GM12878 (cell line): ENCODE data around the gene CD3D. TPM values are rescaled to one million over a fixed set of nuclear protein-coding genes. Genes with fewer than 3 reads are reported as not detected.

Experiments used
- ATAC-seq: fragments of 200-7000 bp; cut with Tn5 transposase; 3 replicates; pipeline ENCODE4 v1.9.1; 2020; ENCODE audit warnings: mild to moderate bottlenecking, moderate library complexity
- BruUV-seq: library from RNA; stranded (reverse); fragments of 400-500 nt; replicated peaks from 2 replicates; lab custom pipeline; 2021; lab: Mats Ljungman, UMichigan
- CTCF ChIA-PET: fragments of 300-600 bp; sonication (Branson Sonifier 250); formaldehyde crosslinking; extraction: SDS; loops from one replicate; lab custom pipeline; 2021; ENCODE audit warnings: inconsistent platforms; lab: Yijun Ruan, JAX
- POLR2A ChIA-PET: fragments of 350-600 bp; formaldehyde crosslinking; extraction: SDS; loops from one replicate; lab custom pipeline; 2021; ENCODE audit warnings: inconsistent platforms; lab: Charles Lee
- RAD21 ChIA-PET: fragments of 300-600 bp; sonication (Branson Sonifier 250); formaldehyde crosslinking; loops from one replicate; lab custom pipeline; 2023; ENCODE audit warnings: antibody characterized with exemption; ENCODE audit not compliant: unreplicated experiment; lab: Charles Lee
- SMC1A ChIA-PET: fragments of 300-600 bp; sonication (Branson Sonifier 250); formaldehyde crosslinking; loops from one replicate; lab custom pipeline; 2023; ENCODE audit not compliant: unreplicated experiment, uncharacterized antibody; lab: Charles Lee
- DNase-seq: peaks from one replicate; pipeline ENCODE4 v3.0.0-alpha.2; 2011; ENCODE audit warnings: low read depth, low spot score
- FAIRE-seq: peaks from 3 replicates; lab custom pipeline; 2011; peaks lifted over from hg19 to GRCh38; lab: Jason Lieb, UNC
- H2AFZ ChIP-seq: 2 replicates; pipeline ENCODE4 v1.6.0; 2011; ENCODE audit warnings: low read depth, low read length, control low read depth; ENCODE audit not compliant: control insufficient read depth
- H3K27ac ChIP-seq: 2 replicates; pipeline ENCODE4 v1.5.1; 2011; ENCODE audit warnings: control low read depth; ENCODE audit not compliant: control insufficient read depth, insufficient read depth
- H3K27me3 ChIP-seq, 2 experiments: replicated peaks in 1 of 2; 2 replicates each; pipeline versions ENCODE4 v1.6.0 to v1.6.1; 2011; ENCODE audit warnings: low read length in 1 of 2; ENCODE audit not compliant: control insufficient read depth in 2 of 2, insufficient read depth in 2 of 2
- H3K36me3 ChIP-seq, 2 experiments: 2 replicates each; pipeline ENCODE4 v1.5.1; 2011; ENCODE audit warnings: low read length in 1 of 2; ENCODE audit not compliant: control insufficient read depth in 2 of 2, insufficient read depth in 2 of 2
- H3K4me1 ChIP-seq: 2 replicates; pipeline ENCODE4 v1.6.1; 2011; ENCODE audit warnings: mild to moderate bottlenecking, low read length, moderate library complexity, mixed read lengths; ENCODE audit not compliant: control insufficient read depth, insufficient read depth
- H3K4me2 ChIP-seq: 2 replicates; pipeline ENCODE4 v1.6.0; 2011; ENCODE audit warnings: control low read depth; ENCODE audit not compliant: control insufficient read depth, insufficient read depth
- H3K4me3 ChIP-seq: fragments of 200-600 bp; sonication (generic); 2 replicates; pipeline ENCODE4 v1.5.1; 2016
- H3K79me2 ChIP-seq: 2 replicates; pipeline ENCODE4 v1.6.0; 2011; ENCODE audit warnings: low read length; ENCODE audit not compliant: control insufficient read depth, insufficient read depth
- H3K9ac ChIP-seq: 2 replicates; pipeline ENCODE4 v1.8.0; 2011; ENCODE audit warnings: low read length, control low read depth, mixed read lengths; ENCODE audit not compliant: control insufficient read depth, insufficient read depth
- H3K9me3 ChIP-seq: replicated peaks from 3 replicates; pipeline ENCODE4 v1.5.1; 2011; ENCODE audit warnings: mild to moderate bottlenecking, low read length; ENCODE audit not compliant: control insufficient read depth, insufficient read depth
- H4K20me1 ChIP-seq: 2 replicates; pipeline ENCODE4 v1.6.0; 2011; ENCODE audit not compliant: control insufficient read depth, insufficient read depth
- ATF3 ChIP-seq: IDR thresholded peaks from 2 replicates; pipeline ENCODE4 v1.6.1; 2011; ENCODE audit warnings: low read depth, mild to moderate bottlenecking, low read length, moderate library complexity, borderline replicate concordance; ENCODE audit errors: extremely low read depth
- BRCA1 ChIP-seq: IDR thresholded peaks from 2 replicates; pipeline ENCODE4 v1.6.1; 2011; ENCODE audit warnings: low read depth, low read length, improper control_type of control experiment
- CBX5 ChIP-seq: sonication (generic); IDR thresholded peaks from 2 replicates; pipeline ENCODE4 v1.6.1; 2016; ENCODE audit warnings: low read depth, moderate library complexity, mild to moderate bottlenecking, inconsistent platforms
- EED ChIP-seq: sonication (generic); IDR thresholded peaks from 2 replicates; pipeline ENCODE4 v1.6.1; 2016; ENCODE audit warnings: antibody characterized with exemption, low read depth
- IKZF2 ChIP-seq, 2 experiments: fragments of 450-650 bp; IDR thresholded peaks; 2 replicates each; pipeline ENCODE4 v1.6.1; 2017; ENCODE audit warnings: mild to moderate bottlenecking in 2 of 2, moderate library complexity in 2 of 2
- KAT2A ChIP-seq: conservative IDR thresholded peaks from 2 replicates; pipeline ENCODE4 v1.6.1; 2011; ENCODE audit warnings: low read depth, low read length; ENCODE audit not compliant: control insufficient read depth
- MTA2 ChIP-seq: fragments of 450-650 bp; IDR thresholded peaks from 2 replicates; pipeline ENCODE4 v1.6.1; 2016; ENCODE audit warnings: low read depth, mild to moderate bottlenecking, moderate library complexity
- PBX3 ChIP-seq: IDR thresholded peaks from 2 replicates; pipeline ENCODE4 v1.6.1; 2011; ENCODE audit warnings: mild to moderate bottlenecking, low read depth, low read length, moderate library complexity; ENCODE audit not compliant: insufficient replicate concordance
- ZBED1 ChIP-seq: IDR thresholded peaks from 2 replicates; pipeline ENCODE4 v1.6.1; 2016; ENCODE audit warnings: borderline replicate concordance
- ZNF207 ChIP-seq: fragments of 450-650 bp; IDR thresholded peaks from 2 replicates; pipeline ENCODE4 v1.6.1; 2014; ENCODE audit warnings: antibody characterized with exemption, mild to moderate bottlenecking, borderline replicate concordance
- ZNF24 ChIP-seq: fragments of 450-650 bp; IDR thresholded peaks from 2 replicates; pipeline ENCODE4 v1.6.1; 2017; ENCODE audit warnings: antibody characterized with exemption, mild to moderate bottlenecking
- ZNF622 ChIP-seq: fragments of 450-650 bp; IDR thresholded peaks from 2 replicates; pipeline ENCODE4 v1.6.1; 2017; ENCODE audit warnings: mild to moderate bottlenecking, inconsistent platforms
- in situ Hi-C: fragments of 300-500 bp; cut with MboI; formaldehyde crosslinking; loops from 9 replicates; pipeline ENCODE4 v1.14.3; 2018; ENCODE audit warnings: mixed read lengths
- intact Hi-C: fragments of 100-400 bp; cut with micrococcal nuclease; formaldehyde crosslinking; loops from one replicate; pipeline ENCODE4 v1.14.2; 2022; ENCODE audit not compliant: unreplicated experiment
- polyA plus RNA-seq, 11 experiments: library from polyadenylated mRNA; depleted of rRNA in 4 of 11; unstranded in 6 of 11; stranded (reverse) in 5 of 11; fragments of >200 nt; fragmentation: Nextera tagmentation in 4 of 11; fragmentation: Illumina TruSeq in 1 of 11; extraction: Ambion mirVana in 4 of 11; extraction: Trizol in 1 of 11; gene quantifications; 1 replicate in 1 of 11; 2 replicates in 10 of 11; pipeline versions ENCODE4 v1.2.1 to v1.2.3, GENCODE V29; 2011 to 2016; ENCODE audit warnings: inconsistent platforms in 2 of 11, missing spikeins in 2 of 11, low read depth in 1 of 11
- total RNA-seq, 4 experiments: library from RNA; depleted of rRNA in 3 of 4; stranded (reverse); fragments of >200 nt in 3 of 4; fragmentation: Illumina TruSeq in 1 of 4; extraction: Trizol in 1 of 4; gene quantifications; 2 replicates each; pipeline versions ENCODE4 v1.2.1 to v1.2.3, GENCODE V29; 2013 to 2021
- TF ChIP-seq, protein P1 (sequence below): fragments of 450-650 bp; formaldehyde crosslinking; IDR thresholded peaks from 2 replicates; pipeline ENCODE4 v1.4.0; 2020; ENCODE audit warnings: mild to moderate bottlenecking, moderate library complexity
- TF ChIP-seq, protein P2 (sequence below): IDR thresholded peaks from 2 replicates; pipeline ENCODE4 v1.6.1; 2012; ENCODE audit warnings: mild to moderate bottlenecking, low read depth, low read length

CD3D gene
- total and polyA plus RNA-seq, 10 of the 15 experiments (the other 5 are each of a cell fraction or from before 2014, with no cell fraction given): 0.13 to 0.69 (median 0.29) TPM; not detected in 6

DNA sequence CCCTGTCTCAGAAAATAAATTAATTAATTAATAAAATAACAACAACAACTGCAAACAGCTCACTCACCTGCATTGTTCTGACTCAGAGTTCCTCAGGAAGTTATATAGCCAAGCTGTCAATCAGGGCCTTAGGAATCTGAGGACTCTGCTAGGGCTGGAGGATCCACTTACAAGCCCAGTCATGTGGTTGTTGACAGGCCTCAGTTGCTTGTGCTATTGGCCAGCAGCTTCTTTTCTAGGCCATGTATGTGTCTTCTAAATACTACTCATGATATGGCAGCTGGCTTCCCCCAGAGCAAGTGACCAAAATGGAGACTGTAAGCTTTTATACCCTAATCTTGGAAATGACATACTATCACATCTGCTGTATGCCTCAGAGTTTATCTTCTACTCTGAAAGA is 38.1 kb upstream of the CD3D start:
- FAIRE-seq (no peak), DNase-seq (no peak), ATAC-seq (no peak)
- SMC1A ChIA-PET: interaction anchor here (0.6 to 1.5 kb wide), 3 partner anchors 15 to 502 kb away, joined by 3 to 4 read pairs (median 3); no protein-coding TSS in a partner anchor
- H3K9me3 ChIP-seq: no peaks in the 10 kb centered on the region
- H3K4me3 ChIP-seq: no peak overlapping the region
- intact Hi-C loops: no loop called here
- no peak overlapping the region for H2AFZ ChIP-seq
- H3K4me1 ChIP-seq: no peaks in the 10 kb centered on the region
- H3K4me2 ChIP-seq: no peak overlapping the region
- in situ Hi-C loops: loop anchor here (25.0 kb wide), 1 partner anchor 107 kb away; no protein-coding TSS in a partner anchor
- POLR2A ChIA-PET: interaction anchor here (0.6 kb wide), 1 partner anchor 54 kb away, joined by 4 read pairs; no protein-coding TSS in a partner anchor
- RAD21 ChIA-PET: interaction anchor here (1.5 kb wide), 1 partner anchor 108 kb away, joined by 4 read pairs; no protein-coding TSS in a partner anchor
- H3K27me3 ChIP-seq: no peaks in the 10 kb centered on the region
- no peaks in the 10 kb centered on the region for H4K20me1 ChIP-seq
- no peaks in the 10 kb centered on the region for H3K79me2 ChIP-seq
- H3K36me3 ChIP-seq: peaks cover 7 to 34% of the 10 kb centered on the region in 2 experiments; a peak in 3 of 4 replicates
- CTCF ChIA-PET: interaction anchor here (0.8 to 3.2 kb wide), 2 partner anchors 108 to 210 kb away, joined by 3 to 15 read pairs; no protein-coding TSS in a partner anchor
- H3K9ac ChIP-seq: no peak overlapping the region
- H3K27ac ChIP-seq: no peak overlapping the region
- BruUV-seq: no TSS peak
- no peak for TF ChIP-seq BRCA1
- TF ChIP-seq, protein P1, sequence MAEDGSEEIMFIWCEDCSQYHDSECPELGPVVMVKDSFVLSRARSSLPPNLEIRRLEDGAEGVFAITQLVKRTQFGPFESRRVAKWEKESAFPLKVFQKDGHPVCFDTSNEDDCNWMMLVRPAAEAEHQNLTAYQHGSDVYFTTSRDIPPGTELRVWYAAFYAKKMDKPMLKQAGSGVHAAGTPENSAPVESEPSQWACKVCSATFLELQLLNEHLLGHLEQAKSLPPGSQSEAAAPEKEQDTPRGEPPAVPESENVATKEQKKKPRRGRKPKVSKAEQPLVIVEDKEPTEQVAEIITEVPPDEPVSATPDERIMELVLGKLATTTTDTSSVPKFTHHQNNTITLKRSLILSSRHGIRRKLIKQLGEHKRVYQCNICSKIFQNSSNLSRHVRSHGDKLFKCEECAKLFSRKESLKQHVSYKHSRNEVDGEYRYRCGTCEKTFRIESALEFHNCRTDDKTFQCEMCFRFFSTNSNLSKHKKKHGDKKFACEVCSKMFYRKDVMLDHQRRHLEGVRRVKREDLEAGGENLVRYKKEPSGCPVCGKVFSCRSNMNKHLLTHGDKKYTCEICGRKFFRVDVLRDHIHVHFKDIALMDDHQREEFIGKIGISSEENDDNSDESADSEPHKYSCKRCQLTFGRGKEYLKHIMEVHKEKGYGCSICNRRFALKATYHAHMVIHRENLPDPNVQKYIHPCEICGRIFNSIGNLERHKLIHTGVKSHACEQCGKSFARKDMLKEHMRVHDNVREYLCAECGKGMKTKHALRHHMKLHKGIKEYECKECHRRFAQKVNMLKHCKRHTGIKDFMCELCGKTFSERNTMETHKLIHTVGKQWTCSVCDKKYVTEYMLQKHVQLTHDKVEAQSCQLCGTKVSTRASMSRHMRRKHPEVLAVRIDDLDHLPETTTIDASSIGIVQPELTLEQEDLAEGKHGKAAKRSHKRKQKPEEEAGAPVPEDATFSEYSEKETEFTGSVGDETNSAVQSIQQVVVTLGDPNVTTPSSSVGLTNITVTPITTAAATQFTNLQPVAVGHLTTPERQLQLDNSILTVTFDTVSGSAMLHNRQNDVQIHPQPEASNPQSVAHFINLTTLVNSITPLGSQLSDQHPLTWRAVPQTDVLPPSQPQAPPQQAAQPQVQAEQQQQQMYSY (CRISPR knock-in tag): no peak
- no peak for TF ChIP-seq ZNF622
- no peak for TF ChIP-seq ATF3
- TF ChIP-seq ZNF24: no peak
- TF ChIP-seq KAT2A: no peak
- TF ChIP-seq EED: no peak
- TF ChIP-seq, protein P2, sequence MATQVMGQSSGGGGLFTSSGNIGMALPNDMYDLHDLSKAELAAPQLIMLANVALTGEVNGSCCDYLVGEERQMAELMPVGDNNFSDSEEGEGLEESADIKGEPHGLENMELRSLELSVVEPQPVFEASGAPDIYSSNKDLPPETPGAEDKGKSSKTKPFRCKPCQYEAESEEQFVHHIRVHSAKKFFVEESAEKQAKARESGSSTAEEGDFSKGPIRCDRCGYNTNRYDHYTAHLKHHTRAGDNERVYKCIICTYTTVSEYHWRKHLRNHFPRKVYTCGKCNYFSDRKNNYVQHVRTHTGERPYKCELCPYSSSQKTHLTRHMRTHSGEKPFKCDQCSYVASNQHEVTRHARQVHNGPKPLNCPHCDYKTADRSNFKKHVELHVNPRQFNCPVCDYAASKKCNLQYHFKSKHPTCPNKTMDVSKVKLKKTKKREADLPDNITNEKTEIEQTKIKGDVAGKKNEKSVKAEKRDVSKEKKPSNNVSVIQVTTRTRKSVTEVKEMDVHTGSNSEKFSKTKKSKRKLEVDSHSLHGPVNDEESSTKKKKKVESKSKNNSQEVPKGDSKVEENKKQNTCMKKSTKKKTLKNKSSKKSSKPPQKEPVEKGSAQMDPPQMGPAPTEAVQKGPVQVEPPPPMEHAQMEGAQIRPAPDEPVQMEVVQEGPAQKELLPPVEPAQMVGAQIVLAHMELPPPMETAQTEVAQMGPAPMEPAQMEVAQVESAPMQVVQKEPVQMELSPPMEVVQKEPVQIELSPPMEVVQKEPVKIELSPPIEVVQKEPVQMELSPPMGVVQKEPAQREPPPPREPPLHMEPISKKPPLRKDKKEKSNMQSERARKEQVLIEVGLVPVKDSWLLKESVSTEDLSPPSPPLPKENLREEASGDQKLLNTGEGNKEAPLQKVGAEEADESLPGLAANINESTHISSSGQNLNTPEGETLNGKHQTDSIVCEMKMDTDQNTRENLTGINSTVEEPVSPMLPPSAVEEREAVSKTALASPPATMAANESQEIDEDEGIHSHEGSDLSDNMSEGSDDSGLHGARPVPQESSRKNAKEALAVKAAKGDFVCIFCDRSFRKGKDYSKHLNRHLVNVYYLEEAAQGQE: no peak
- TF ChIP-seq ZNF207: no peak
- TF ChIP-seq CBX5: no peak
- TF ChIP-seq IKZF2 (IDR thresholded peaks at IDR 0.05): no peak
- TF ChIP-seq ZBED1: no peak
- no peak for TF ChIP-seq PBX3
- no peak for TF ChIP-seq MTA2
